Spleen (tissue), 11 donors: Measurements from ENCODE around the gene PCP2. TPM values are rescaled to one million over a fixed set of nuclear protein-coding genes. Genes with fewer than 3 reads are reported as not detected.
A peak's percentile ranks its signal among the peaks of the same experiment; 100 is the strongest.

Source experiments
- DNase-seq: peaks from one replicate; pipeline ENCODE4 v3.0.0-alpha.2; 2020
- H3K27ac ChIP-seq, 8 donors: fragments of 200-600 bp; sonication (generic) in 7 of 8; 1 replicate in 4 of 8; 2 replicates in 4 of 8; pipeline versions ENCODE4 v1.5.0 to v1.8.0; 2016 to 2021; ENCODE audit warnings: inconsistent platforms in 4 of 8, mild to moderate bottlenecking in 4 of 8, moderate library complexity in 1 of 8
- H3K27me3 ChIP-seq, 7 donors: fragments of 200-600 bp; sonication (generic) in 6 of 7; replicated peaks in 1 of 7; 1 replicate in 4 of 7; 2 replicates in 3 of 7; pipeline versions ENCODE4 v1.5.0 to v1.8.0; 2016 to 2021; ENCODE audit warnings: inconsistent platforms in 3 of 7, mild to moderate bottlenecking in 1 of 7
- H3K36me3 ChIP-seq, 6 donors: fragments of 200-600 bp; sonication (generic) in 5 of 6; 1 replicate in 4 of 6; 2 replicates in 2 of 6; pipeline versions ENCODE4 v1.5.0 to v1.8.0; 2016 to 2021; ENCODE audit warnings: inconsistent platforms in 2 of 6
- H3K4me1 ChIP-seq, 6 donors: fragments of 200-600 bp; sonication (generic) in 5 of 6; 1 replicate in 3 of 6; 2 replicates in 3 of 6; pipeline versions ENCODE4 v1.5.0 to v1.8.0; 2016 to 2021; ENCODE audit warnings: inconsistent platforms in 3 of 6
- H3K4me3 ChIP-seq, 8 donors: fragments of 200-600 bp; sonication (generic) in 7 of 8; 1 replicate in 4 of 8; 2 replicates in 4 of 8; pipeline versions ENCODE4 v1.5.0 to v1.8.0; 2016 to 2021; ENCODE audit warnings: inconsistent platforms in 4 of 8, mild to moderate bottlenecking in 4 of 8, moderate library complexity in 2 of 8
- H3K9me3 ChIP-seq, 8 donors: fragments of 200-600 bp; sonication (generic) in 7 of 8; 1 replicate in 4 of 8; 2 replicates in 4 of 8; pipeline versions ENCODE4 v1.5.0 to v1.8.0; 2016 to 2021; ENCODE audit warnings: inconsistent platforms in 4 of 8
- CTCF ChIP-seq, 11 experiments: fragments of 200-600 bp in 7 of 11; fragments of 450-650 bp in 4 of 11; sonication (generic) in 4 of 11; IDR thresholded peaks in 8 of 11; conservative IDR thresholded peaks in 3 of 11; 1 replicate in 7 of 11; 2 replicates in 4 of 11; pipeline versions ENCODE4 v1.4.0 to v1.8.0; 2016 to 2021; ENCODE audit warnings: antibody characterized with exemption in 11 of 11, inconsistent platforms in 4 of 11, mild to moderate bottlenecking in 1 of 11
- POLR2A ChIP-seq, 3 donors: fragments of 450-650 bp; IDR thresholded peaks; one replicate each; pipeline ENCODE4 v1.5.1; 2017; ENCODE audit warnings: antibody characterized with exemption in 3 of 3, mild to moderate bottlenecking in 1 of 3
- POLR2AphosphoS5 ChIP-seq, 3 donors: sonication (generic); formaldehyde crosslinking; IDR thresholded peaks; one replicate each; pipeline ENCODE4 v1.5.1; 2017; ENCODE audit warnings: antibody characterized with exemption in 3 of 3
- WGBS, 5 donors: extraction: QIAGEN DNeasy Blood & Tissue Kit in 3 of 5; methylation state at CpG; one replicate each; pipeline versions ENCODE4 v1.1.5 to v1.1.7; 2013 to 2018; 5-methylcytosine and 5-hydroxymethylcytosine counted together
- intact Hi-C: fragments of 100-400 bp; cut with DNase I; formaldehyde crosslinking; loops from one replicate; pipeline ENCODE4 v1.15.0; 2023; ENCODE audit warnings: low total_unique reads
- polyA plus RNA-seq, 3 donors: library from polyadenylated mRNA; stranded (reverse); fragments of 200-250 nt; gene quantifications; one replicate each; pipeline ENCODE4 v1.2.1, GENCODE V29; 2013
- total RNA-seq, 7 donors: library from RNA; depleted of rRNA in 3 of 7; stranded (reverse); fragments of >200 nt in 3 of 7; fragmentation: NEBNext Ultra II Directional in 4 of 7; extraction: Animal tissue kit (Norgen Biotek cat#: 25700) in 4 of 7; gene quantifications; one replicate each; pipeline versions ENCODE4 v1.1.0 to v1.2.1, GENCODE V29; 2016 to 2021
- donor health status: healthy with polysubstance abuse.
- donor health status: DM: no; HTN: no; CAD: no; lungs with moderate emphysema.
- donor health status: DM: no; HTN: no; CAD: no.
- donor health status: Bipolar disorder and iron deficiency.
- donor health status: healthy.
- donor health status: DM: no; HTN: no; CAD: no.
- donor health status: DM: yes; HTN: yes; CAD: no.

The PCP2 gene
- total and polyA plus RNA-seq, 10 donors, result 1.5 to 5.9 (median 2.5) TPM; not detected in 1

GRCh38 chr19:7598180-7598579, 35.3 kb downstream of the PCP2 start:
- no peak for DNase-seq

GRCh38 chr19:7597689-7598088, 35.8 kb downstream of the PCP2 start:
- 67 to 80% (median 71%) methylated on average over 9 of the region's 9 CpGs for WGBS, 5 donors
- no peak for TF ChIP-seq POLR2AphosphoS5 (IDR thresholded peaks at IDR 0.05)
- no peak for TF ChIP-seq POLR2A (IDR thresholded peaks at IDR 0.05)
- no peak for TF ChIP-seq CTCF (IDR thresholded peaks at IDR 0.05 in 8 of 11, conservative IDR thresholded peaks at IDR 0.05 in 3 of 11)
- Histone ChIP-seq H3K36me3 (no peaks in the 10 kb centered on the region), H3K4me3 (no peak overlapping the region), H3K9me3 (no peaks in the 10 kb centered on the region), H3K4me1 (peaks cover 3 to 16% (median 10%) of the 10 kb centered on the region in 6 donors), H3K27ac (no peak overlapping the region), H3K27me3 (peaks cover 4 to 82% (median 30%) of the 10 kb centered on the region in 7 donors)
- intact Hi-C loops, result no loop called here
- DNase-seq, result no peak

More at GRCh38 chr19:7598180-7598579, 35.3 kb downstream of the PCP2 start:
- H3K27ac ChIP-seq, result no peak overlapping the region
- peaks cover 3 to 16% (median 10%) of the 10 kb centered on the region in 6 donors for H3K4me1 ChIP-seq
- 70 to 83% (median 77%) methylated on average over 6 of the region's 6 CpGs for WGBS, 5 donors
- H3K36me3 ChIP-seq, result no peaks in the 10 kb centered on the region
- intact Hi-C loops, result no loop called here
- H3K27me3 ChIP-seq, result peaks cover 4 to 78% (median 30%) of the 10 kb centered on the region in 7 donors
- no peak for TF ChIP-seq CTCF (IDR thresholded peaks at IDR 0.05 in 8 of 11, conservative IDR thresholded peaks at IDR 0.05 in 3 of 11)
- no peak for TF ChIP-seq POLR2A (IDR thresholded peaks at IDR 0.05)
- TF ChIP-seq POLR2AphosphoS5 (IDR thresholded peaks at IDR 0.05), result no peak
- no peak overlapping the region for H3K4me3 ChIP-seq
- no peaks in the 10 kb centered on the region for H3K9me3 ChIP-seq

- H3K27me3 ChIP-seq, result peaks cover 4 to 82% (median 34%) of the 10 kb centered on the region in 7 donors
- TF ChIP-seq POLR2AphosphoS5 (IDR thresholded peaks at IDR 0.05) (no peak), POLR2A (IDR thresholded peaks at IDR 0.05) (no peak), CTCF (IDR thresholded peaks at IDR 0.05 in 8 of 11, conservative IDR thresholded peaks at IDR 0.05 in 3 of 11) (no peak)
- H3K9me3 ChIP-seq, result no peaks in the 10 kb centered on the region
- H3K27ac ChIP-seq, result no peak overlapping the region
- H3K4me3 ChIP-seq, result peak overlapping the region in 6 of 8 donors; percentile 8 to 72 (median 39)
- no peaks in the 10 kb centered on the region for H3K36me3 ChIP-seq
- DNase-seq, result no peak
- 3 to 8% (median 6%) methylated on average over 30 to 70 of the region's 70 CpGs for WGBS, 5 donors
- intact Hi-C loops, result no loop called here
- H3K4me1 ChIP-seq, result peaks cover 3 to 16% (median 10%) of the 10 kb centered on the region in 6 donors
These were observed 37.1 kb downstream of the PCP2 start for GRCh38 chr19:7596211-7596937.

- no peak for TF ChIP-seq POLR2A (IDR thresholded peaks at IDR 0.05)
- TF ChIP-seq POLR2AphosphoS5 (IDR thresholded peaks at IDR 0.05), result no peak
- no peak for TF ChIP-seq CTCF (IDR thresholded peaks at IDR 0.05 in 8 of 11, conservative IDR thresholded peaks at IDR 0.05 in 3 of 11)
These were observed 37.9 kb downstream of the PCP2 start, which contains the start of gene CAMSAP3 for GRCh38 chr19:7595466-7596133. Gene CAMSAP3, plus strand, starts transcription at chr19:7595863. Its CDS starts 140 bp downstream, at chr19:7596003.

More at GRCh38 chr19:7595466-7596133, 37.9 kb downstream of the PCP2 start, which contains the start of gene CAMSAP3:
- 0 to 1% (median 1%) methylated on average over 21 to 78 of the region's 78 CpGs for WGBS, 5 donors
- no peak for DNase-seq
- H3K36me3 ChIP-seq, result no peaks in the 10 kb centered on the region
- H3K27ac ChIP-seq, result no peak within 1 kb of the TSS
- intact Hi-C loops, result no loop called here
- H3K9me3 ChIP-seq, result no peaks in the 10 kb centered on the region
- H3K4me3 ChIP-seq, result peak within 1 kb of the TSS in 7 of 8 donors; percentile 23 to 72 (median 37)
- peaks cover 4 to 84% (median 34%) of the 10 kb centered on the region in 7 donors for H3K27me3 ChIP-seq
- peaks cover 3 to 16% (median 10%) of the 10 kb centered on the region in 6 donors for H3K4me1 ChIP-seq
